Stimulated activated CD4-positive, alpha-beta T cell treated with anti-CD3 and anti-CD28 coated beads, Interleukin-2, amount 100 ng/mL, for 4 hours (primary cell): ENCODE data around the gene TBX6.

Experiments
- DNase-seq: peaks from one replicate; pipeline ENCODE4 v3.0.0-alpha.2; 2020; ENCODE audit warnings: low read depth

TBX6 gene

DNA sequence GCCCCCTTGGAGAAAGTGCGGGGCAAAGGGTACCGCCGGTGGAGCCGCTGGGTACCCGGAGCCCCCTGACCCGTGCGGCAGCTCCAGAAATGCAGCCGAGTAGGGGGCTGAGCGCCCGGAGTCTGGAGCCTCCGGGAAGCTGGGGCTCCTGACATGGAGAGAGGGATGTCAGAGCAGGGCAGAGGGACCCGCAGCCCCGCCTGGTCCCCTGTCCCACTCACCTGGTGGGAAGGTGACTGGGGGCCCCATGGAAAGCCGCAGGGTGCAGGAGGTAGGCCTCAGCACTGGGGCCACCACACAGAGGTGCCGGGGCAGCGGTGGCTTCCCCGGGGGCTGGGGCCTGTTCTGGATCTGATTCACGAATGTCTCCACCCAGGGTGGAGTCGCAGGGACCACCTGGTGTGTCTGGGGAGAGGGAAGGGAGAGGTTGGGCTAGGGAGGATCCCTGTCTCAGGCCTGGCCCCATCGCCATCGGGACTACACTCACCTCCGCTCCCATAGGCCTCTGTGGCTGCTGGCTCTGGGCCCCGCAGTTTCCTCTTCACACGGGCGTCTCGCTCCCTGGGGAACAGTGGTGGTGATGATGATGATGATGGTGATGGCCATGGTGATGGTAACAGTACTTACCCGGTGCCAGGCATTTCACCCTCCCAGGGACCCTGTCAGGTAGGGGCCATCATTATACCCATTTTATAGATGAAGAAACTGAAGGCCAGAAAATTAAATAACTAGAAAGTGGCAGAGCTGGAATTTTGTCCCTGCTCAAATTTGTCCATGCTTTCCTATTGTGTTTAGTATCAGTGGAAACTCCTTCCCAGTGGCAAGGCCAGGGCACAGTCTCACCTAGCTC lies 5.2 kb downstream of the TBX6 start:
- no peak for DNase-seq

GRCh38 chr16:30085820-30086219 lies 5.9 kb downstream of the TBX6 start:
- DNase-seq: no peak

DNA sequence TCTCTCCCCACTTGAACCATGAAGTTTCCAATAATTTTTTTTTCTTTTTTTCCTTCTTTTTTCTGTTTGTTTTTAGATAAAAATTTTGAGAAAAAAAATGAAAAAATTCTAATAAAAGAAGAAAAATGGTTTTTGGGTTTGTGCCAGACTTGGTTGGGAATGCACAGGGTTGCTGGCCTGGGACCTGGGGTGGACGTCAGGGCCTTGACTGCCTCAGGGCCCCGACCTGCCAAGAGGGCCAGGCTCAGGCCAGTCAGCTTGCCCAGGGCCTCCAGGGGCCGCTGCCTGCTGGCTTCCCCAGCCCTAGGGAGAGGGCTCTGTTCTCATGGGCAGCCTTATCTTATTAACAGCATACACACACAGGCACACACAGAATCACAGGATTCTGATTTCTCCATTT lies 6.5 kb downstream of the TBX6 start:
- DNase-seq: no peak

DNA sequence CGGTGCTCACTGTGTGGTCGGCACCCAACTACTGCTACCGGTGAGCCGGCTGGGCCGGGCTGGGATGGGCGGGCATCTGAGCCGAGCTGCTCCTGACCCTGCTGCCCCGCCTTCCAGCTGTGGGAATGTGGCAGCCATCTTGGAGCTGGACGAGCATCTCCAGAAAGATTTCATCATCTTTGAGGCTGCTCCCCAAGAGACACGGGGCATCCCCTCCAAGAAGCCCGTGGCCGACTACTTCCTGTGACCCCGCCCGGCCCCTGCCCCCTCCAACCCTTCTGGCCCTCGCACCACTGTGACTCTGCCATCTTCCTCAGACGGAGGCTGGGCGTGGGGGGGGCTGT lies 6.9 kb downstream of the TBX6 start:
- DNase-seq: no peak

DNA sequence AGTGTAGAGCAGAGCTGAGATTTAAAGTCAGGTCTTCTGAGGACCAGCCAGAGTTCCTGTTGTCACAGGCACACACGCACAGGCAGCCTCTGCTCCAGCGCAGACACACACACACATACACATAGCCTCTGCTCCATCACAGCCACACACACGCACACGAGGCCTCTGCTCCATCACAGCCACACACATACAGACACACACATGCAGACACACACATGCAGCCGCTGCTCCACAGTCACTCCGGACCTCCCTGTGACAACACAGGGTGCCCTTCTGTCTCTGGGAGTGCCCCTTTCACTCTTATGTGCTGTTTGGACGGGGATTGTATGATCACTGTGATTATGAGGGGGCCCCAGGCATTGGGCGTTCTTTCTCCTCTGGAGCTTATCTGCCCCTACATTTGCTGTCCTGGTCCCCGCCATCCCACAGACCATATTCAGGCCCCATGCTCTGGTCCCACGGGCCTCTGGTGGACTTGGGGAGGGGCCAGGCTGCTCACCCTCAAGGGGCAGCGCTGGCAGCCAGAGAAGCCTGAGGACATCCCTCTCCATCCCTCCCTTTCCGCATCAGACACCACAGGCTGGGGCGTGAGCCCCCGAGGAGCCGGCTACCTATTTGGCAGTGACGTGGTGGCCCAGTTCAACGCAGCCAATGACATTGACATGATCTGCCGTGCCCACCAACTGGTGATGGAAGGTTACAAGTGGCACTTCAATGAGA lies 7.5 kb downstream of the TBX6 start:
- no peak for DNase-seq

- no peak for DNase-seq
Measured at GRCh38 chr16:30083216-30084055, 8.3 kb downstream of the TBX6 start.

DNA sequence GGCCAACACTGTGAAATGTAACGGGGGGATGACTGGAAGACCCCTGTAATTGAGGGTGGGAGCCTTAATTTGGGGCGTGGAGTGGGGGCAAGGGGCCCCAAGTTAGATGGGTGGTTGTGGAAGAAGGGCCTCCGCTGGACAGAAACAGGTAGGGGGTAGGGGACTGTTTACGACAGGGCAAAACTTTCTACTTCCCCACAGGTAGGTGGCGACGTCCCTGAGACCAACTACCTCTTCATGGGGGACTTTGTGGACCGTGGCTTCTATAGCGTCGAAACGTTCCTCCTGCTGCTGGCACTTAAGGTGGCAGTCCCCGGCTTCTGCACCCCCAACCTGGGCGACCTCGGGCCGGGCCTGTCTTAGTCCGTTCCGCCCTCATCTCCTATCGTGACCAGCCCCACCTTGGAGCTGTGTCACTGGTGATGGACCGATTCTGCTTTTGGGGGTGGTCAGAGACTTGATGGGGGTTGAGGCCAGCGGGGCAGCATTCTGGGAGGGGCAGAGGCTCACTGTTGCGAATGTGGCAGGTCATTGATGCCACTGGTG lies 9.1 kb downstream of the TBX6 start:
- no peak for DNase-seq

DNA sequence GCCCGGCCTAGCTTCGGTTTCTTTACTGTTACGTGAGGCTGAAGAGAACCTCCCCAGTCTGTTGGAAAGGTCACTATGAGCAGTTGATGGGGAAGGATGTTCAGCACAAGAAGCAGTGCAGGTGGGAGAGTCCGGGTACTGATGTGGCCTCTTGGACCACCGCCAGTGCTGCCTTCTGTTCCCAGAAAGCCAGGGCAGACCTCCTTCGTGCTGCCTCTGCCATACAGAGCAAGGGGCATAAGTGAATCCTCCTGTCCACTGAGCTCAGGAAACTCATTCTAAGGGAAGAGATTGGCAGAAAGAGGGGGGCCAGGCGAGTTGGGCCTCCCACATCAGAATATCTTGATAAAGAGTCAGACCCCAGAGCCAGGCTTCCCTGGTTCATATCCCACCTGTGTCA lies 12.2 kb downstream of the TBX6 start:
- DNase-seq: no peak

DNA sequence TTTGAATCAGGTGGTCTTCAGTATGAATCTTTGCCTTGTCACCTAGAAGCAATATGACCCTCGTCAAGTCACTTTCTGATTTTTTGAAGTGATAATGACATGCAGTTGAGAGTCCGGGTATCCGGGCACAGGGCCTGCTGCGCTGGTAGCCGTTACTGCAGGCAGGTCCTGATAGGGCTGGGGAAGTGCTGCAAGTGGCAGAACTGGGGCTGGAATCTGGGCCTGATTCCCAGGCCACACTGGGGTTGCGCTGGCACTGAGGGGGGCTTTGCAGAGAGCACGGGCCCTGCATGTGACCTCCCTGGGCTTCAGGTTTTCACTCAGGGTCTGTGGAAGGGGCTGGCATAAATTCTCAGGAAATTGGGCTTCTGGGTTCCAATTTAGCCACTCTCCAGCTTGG lies 13.0 kb downstream of the TBX6 start:
- no peak for DNase-seq

DNA sequence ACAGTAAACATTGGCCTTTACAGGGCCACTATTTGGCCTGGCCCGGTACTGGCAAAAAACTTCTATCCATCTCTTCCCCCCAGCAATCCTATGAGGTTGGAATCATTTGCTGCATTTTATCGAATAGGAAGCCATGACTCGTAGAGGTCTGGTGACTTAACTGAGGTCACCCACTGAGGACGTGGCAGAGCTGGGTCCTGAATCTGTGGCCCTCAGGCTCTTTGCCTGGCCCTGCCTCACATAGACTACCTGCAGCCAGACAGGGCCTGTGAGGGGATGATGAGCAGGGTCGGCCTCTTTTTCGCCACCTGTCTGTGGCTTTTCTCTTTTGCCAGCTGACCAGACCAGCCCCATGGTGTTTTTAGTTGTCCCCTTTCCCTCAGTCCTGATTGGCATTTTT lies 14.1 kb downstream of the TBX6 start:
- no peak for DNase-seq

DNA sequence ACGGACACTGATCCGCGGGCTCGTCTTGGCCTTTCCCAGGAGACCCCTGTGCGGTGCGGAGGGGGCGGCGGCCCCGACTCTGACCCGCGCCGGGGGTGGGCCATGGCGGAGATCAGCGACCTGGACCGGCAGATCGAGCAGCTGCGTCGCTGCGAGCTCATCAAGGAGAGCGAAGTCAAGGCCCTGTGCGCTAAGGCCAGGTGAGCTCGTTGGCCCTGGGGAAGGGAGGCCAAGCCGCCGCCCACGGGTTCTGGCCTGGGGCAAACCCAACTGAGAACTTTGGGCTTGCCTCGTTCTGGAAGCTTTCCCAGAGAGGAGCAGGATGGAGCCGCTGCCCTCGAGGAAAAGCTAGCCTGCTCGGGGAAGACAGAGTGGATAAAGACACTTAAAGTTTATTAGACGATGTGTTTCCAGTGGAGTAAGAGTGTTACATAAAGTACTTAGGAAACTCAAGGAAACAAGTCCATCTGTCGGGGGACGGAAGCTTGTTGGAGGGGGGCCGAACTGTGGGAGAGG lies 15.4 kb downstream of the TBX6 start:
- DNase-seq: no peak

DNA sequence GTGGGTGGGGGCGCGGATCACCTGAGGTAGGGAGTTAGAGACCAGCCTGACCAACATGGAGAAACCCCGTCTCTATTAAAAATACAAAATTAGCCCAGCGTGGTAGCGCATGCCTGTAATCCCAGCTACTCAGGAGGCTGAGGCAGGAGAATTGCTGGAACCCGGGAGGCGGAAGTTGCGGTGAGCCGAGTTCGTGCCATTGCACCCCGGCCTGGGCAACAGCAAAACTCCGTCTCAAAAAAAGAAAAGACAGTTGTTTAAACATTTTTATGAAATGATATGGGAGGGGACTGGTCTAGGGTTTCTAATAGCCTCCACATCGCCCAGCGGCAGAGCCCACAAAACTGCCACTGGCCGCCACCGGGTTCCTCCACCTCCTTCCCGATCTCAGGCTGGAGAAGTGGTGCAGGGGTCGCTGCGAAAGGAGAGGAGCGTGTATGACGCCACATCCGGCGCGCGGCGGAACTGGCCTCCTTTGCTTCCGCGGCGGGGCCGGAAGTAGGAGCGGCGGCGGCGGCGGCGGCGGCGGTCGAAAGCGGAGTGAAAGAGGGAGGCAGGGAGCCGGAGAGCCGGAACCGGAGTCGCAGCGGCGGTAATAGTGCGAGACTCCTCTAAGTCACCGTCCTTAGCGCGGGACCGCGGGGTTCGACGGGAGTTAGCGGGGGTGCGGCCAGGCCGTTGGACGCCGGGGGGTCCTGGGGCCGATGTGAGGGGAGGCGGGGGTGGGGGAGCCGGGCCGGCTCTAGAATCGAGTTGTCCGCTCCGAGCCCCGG lies 16.0 kb downstream of the TBX6 start, which contains the start of gene PPP4C:
PPP4C (plus strand) TSS at position 492 of the 773 bp plus-strand sequence. CDS start 384 bp downstream, outside the sequence.
- peak; percentile 81 for DNase-seq

- no peak for DNase-seq
Measured at GRCh38 chr16:30070490-30070889, 21.2 kb downstream of the TBX6 start.

GRCh38 chr16:30069611-30070462 lies 21.9 kb downstream of the TBX6 start:
- DNase-seq: no peak

GRCh38 chr16:30068750-30069610 lies 22.7 kb downstream of the TBX6 start:
- DNase-seq: peak; percentile 54

- DNase-seq: no peak
Measured at GRCh38 chr16:30068333-30068732, 23.4 kb downstream of the TBX6 start.

- no peak for DNase-seq
Measured at GRCh38 chr16:30067584-30067916, 24.2 kb downstream of the TBX6 start.

DNA sequence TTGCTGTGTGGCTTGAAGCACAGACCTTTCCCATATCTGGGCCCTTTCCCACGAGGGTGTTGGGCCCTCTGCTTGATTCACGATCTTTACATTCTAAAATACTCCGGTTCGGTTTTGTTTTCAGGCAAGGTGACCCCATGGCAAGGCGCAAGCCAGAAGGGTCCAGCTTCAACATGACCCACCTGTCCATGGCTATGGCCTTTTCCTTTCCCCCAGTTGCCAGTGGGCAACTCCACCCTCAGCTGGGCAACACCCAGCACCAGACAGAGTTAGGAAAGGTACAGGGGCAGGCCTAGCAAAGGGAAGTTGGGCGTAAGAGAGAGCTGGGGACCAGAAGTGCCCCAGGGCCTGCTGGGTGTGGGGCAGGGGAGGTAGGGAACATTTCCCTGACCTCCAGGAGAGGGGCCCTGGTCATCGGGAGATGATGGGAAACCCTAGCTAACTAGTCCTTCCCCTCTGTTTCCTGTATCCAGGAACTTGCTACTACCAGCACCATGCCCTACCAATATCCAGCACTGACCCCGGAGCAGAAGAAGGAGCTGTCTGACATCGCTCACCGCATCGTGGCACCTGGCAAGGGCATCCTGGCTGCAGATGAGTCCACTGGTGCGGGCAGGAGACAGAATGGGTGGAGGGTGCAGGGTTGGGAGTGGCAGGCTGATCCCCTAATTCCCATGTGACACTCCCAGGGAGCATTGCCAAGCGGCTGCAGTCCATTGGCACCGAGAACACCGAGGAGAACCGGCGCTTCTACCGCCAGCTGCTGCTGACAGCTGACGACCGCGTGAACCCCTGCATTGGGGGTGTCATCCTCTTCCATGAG lies 24.8 kb downstream of the TBX6 start:
- no peak for DNase-seq
